Measurements from ENCODE around the gene FAM240B.

Gene FAM240B

DNA sequence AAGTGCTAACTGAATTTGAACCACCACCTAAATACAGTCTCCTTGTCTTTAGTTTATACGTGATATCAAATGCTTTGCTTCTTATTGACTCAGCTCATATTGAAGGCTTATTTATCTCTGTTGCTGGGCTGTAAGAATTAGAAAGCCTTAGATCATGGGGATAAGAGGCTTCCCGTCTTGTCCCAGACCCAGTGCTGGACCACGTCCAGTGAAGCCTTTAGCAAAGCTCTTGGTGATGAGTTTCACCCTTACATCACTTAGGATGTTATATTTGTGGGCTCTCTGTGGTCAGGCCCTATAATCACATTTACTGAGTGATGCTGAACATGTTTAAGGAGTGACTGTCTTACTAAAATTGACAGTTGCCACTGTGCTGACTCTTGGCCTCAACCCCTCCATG lies 11.2 kb downstream of the FAM240B start:
- TF ChIP-seq, protein P1, sequence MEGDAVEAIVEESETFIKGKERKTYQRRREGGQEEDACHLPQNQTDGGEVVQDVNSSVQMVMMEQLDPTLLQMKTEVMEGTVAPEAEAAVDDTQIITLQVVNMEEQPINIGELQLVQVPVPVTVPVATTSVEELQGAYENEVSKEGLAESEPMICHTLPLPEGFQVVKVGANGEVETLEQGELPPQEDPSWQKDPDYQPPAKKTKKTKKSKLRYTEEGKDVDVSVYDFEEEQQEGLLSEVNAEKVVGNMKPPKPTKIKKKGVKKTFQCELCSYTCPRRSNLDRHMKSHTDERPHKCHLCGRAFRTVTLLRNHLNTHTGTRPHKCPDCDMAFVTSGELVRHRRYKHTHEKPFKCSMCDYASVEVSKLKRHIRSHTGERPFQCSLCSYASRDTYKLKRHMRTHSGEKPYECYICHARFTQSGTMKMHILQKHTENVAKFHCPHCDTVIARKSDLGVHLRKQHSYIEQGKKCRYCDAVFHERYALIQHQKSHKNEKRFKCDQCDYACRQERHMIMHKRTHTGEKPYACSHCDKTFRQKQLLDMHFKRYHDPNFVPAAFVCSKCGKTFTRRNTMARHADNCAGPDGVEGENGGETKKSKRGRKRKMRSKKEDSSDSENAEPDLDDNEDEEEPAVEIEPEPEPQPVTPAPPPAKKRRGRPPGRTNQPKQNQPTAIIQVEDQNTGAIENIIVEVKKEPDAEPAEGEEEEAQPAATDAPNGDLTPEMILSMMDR (IDR thresholded peaks at IDR 0.05; ENCODE audit: borderline replicate concordance, control extremely low read depth, extremely low read depth, insufficient read depth, missing control alignments) = no peak
- in situ Hi-C loops (cut with MboI; ENCODE audit: low sequenced_read_pairs, unreplicated experiment) = loop anchor here (10.0 kb wide), 1 partner anchor 64 kb away; no protein-coding TSS in a partner anchor
- no peak for DNase-seq (ENCODE audit: low spot score)

DNA sequence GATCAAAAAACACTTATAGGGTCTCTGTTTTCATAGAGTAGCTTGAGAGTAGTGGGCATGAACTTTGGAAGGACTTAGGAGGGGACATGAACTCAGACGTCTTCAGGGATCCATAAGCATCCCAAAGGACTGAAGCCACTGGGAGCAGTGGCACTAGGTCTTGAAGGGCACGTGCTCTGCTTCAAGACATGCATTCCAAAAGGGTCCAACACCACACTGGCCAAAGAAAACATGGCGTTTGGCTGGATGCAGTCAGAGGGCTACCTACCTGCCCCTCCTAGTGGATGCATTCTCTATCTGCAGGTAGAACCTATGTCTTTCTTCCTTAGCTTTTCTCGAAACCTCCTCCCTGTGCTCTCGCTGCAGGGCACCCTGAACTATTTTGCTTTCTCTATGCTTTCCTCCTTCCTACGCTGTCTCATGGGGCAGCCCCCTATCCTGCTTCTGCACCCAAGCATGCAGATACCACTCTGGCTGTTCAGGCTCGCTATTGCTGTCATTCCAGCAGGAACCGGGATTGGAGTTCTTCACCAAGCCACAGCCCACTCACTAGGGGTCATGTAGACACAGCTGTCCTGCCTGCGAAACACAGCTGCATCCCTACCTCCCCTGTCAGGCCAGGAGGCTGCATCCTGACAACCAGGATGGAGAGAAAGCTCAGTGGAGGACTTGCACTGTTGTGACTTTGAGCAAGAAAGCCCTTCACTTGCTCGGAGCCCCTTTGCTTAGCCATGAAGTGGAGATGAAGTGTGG lies 11.9 kb downstream of the FAM240B start:
- in situ Hi-C loops (cut with MboI; ENCODE audit: low sequenced_read_pairs, unreplicated experiment) = loop anchor here (10.0 kb wide), 1 partner anchor 63 kb away; no protein-coding TSS in a partner anchor
- TF ChIP-seq, protein P1 (IDR thresholded peaks at IDR 0.05; ENCODE audit: borderline replicate concordance, control extremely low read depth, extremely low read depth, insufficient read depth, missing control alignments) = peak; percentile 26
- peak; percentile 48 for DNase-seq (ENCODE audit: low spot score)

DNA sequence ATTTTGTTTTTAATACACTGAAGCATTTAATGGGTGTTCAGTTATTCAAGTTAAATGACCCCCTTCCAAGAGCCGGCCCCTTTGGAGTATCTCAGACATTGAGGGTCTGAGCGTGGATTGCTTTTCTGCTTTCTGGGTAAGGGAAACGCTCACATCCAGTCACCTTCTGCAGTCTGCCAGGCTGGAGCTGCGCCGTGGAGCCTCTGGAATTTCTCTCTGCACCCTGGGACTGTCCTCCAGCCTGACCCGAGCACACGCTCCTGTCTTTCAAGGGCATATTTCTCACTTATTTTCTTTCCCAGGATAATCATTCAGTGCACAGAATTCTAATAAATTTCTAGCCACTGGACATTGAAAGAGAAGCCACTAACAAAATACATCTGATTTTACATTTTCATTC lies 13.4 kb downstream of the FAM240B start:
- in situ Hi-C loops (cut with MboI; ENCODE audit: low sequenced_read_pairs, unreplicated experiment) = loop anchor here (10.0 kb wide), 1 partner anchor 62 kb away; no protein-coding TSS in a partner anchor
- TF ChIP-seq, protein P1 (IDR thresholded peaks at IDR 0.05; ENCODE audit: borderline replicate concordance, control extremely low read depth, extremely low read depth, insufficient read depth, missing control alignments) = no peak

DNA sequence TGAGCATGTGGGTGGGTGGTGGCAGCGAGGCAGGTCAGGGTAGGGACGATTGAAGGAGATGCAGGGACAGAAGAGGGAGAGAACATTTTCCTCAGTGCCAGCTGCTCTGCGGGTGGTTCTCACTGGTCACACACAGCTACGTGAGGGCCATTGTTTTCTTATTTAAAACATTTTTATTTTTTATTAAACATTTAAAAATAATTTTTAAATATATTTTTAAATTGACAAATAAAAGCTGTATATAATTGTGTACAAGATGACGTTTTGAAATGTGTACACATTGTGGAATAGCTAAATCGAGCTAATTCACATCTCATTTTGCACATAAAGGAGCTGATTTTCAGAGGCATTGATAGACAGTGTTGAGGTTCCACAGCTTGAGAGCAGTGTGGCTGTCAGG lies 14.0 kb downstream of the FAM240B start:
- DNase-seq (ENCODE audit: low spot score) = no peak
- in situ Hi-C loops (cut with MboI; ENCODE audit: low sequenced_read_pairs, unreplicated experiment) = loop anchor here (10.0 kb wide), 1 partner anchor 61 kb away; no protein-coding TSS in a partner anchor

More for the DNA sequence above, 13.4 kb downstream of the FAM240B start:
- no peak for DNase-seq (ENCODE audit: low spot score)

DNA sequence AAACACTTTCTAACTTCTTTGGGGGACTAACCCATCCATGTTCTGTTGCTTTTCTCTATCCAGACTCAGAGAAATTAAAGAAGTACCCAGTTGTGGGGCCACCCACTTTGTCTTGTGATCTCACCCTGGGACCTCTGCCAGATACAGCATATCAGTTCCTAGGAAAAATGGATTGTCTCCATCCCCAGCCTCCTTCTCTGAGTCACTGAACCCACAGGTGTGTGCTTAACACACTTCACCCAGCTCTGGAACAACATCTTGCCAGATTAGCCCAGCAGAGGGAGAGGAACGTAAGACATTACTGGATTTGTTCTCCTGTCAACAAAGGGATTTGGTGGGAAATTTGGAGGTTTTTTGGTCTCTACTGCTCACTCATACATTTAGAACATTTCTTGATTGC lies 19.2 kb downstream of the FAM240B start:
- in situ Hi-C loops (cut with MboI; ENCODE audit: low sequenced_read_pairs, unreplicated experiment) = loop anchor here (10.0 kb wide), 1 partner anchor 56 kb away; no protein-coding TSS in a partner anchor
- TF ChIP-seq, protein P1 (IDR thresholded peaks at IDR 0.05; ENCODE audit: borderline replicate concordance, control extremely low read depth, extremely low read depth, insufficient read depth, missing control alignments) = peak; percentile 9
- DNase-seq (ENCODE audit: low spot score) = no peak

More for the DNA sequence above, 14.0 kb downstream of the FAM240B start:
- TF ChIP-seq, protein P1 (IDR thresholded peaks at IDR 0.05; ENCODE audit: borderline replicate concordance, control extremely low read depth, extremely low read depth, insufficient read depth, missing control alignments) = no peak

DNA sequence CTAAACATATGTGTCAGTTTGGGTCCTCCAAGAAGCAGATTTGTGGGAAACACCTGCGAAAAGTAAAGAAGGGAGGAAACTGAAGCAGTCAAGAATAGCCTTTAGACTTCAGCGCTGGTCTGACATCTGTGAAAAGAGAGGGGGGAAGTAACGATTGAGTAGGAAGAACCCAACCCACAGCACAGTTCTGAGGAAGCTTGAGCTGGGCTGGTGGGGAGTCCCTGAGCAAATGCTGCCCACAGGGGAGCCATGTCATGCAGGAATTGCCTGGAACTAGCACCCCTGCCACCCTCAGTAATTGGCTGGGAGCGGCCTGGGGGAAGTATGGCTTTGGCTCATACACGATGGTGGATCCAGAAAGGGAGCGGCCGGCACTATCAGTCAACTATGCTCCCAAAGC lies 20.6 kb downstream of the FAM240B start:
- DNase-seq (ENCODE audit: low spot score) = no peak
- TF ChIP-seq, protein P1 (IDR thresholded peaks at IDR 0.05; ENCODE audit: borderline replicate concordance, control extremely low read depth, extremely low read depth, insufficient read depth, missing control alignments) = no peak
- in situ Hi-C loops (cut with MboI; ENCODE audit: low sequenced_read_pairs, unreplicated experiment) = loop anchor here (25.0 kb wide), 1 partner anchor 287 kb away; the partner anchor contains the start of gene IGFBPL1

All from GM13976 (cell line).